ENCODE results near the gene CEP41. TPM values are rescaled to one million over a fixed set of nuclear protein-coding genes. Genes with fewer than 3 reads are reported as not detected.

CEP41 gene
- total and polyA plus RNA-seq, 2 of the 13 experiments (the other 11 are each of a cell fraction or from before 2014, with no cell fraction given) = 8.7 to 9.0 TPM

- TF ChIP-seq TFAP4 (IDR thresholded peaks at IDR 0.05; ENCODE audit: borderline replicate concordance, low read depth) = no peak
- TF ChIP-seq ZNF224 (CRISPR knock-in tag; IDR thresholded peaks at IDR 0.05) = no peak
- TF ChIP-seq HMGA1 (CRISPR knock-in tag; conservative IDR thresholded peaks at IDR 0.05) = no peak
- TF ChIP-seq HDAC2 (CRISPR knock-in tag; IDR thresholded peaks at IDR 0.05) = no peak
- TF ChIP-seq SSRP1 (CRISPR knock-in tag; IDR thresholded peaks at IDR 0.05) = no peak
- no peak for TF ChIP-seq TCF12 (IDR thresholded peaks at IDR 0.05)
- no peak for TF ChIP-seq TCF12 (CRISPR knock-in tag; IDR thresholded peaks at IDR 0.05)
- no peak for TF ChIP-seq PHF5A (CRISPR knock-in tag; IDR thresholded peaks at IDR 0.05; ENCODE audit: low read depth, unreplicated experiment)
- no peak for TF ChIP-seq RERE (CRISPR knock-in tag; IDR thresholded peaks at IDR 0.05; ENCODE audit: low read depth)
- no peak for TF ChIP-seq ZBTB49 (CRISPR knock-in tag; IDR thresholded peaks at IDR 0.05; ENCODE audit: borderline replicate concordance)
- TF ChIP-seq ZBTB7B (CRISPR knock-in tag; IDR thresholded peaks at IDR 0.05) = 0 out of 2 replicates have a peak, but pooled peaks have one; percentile 47
- TF ChIP-seq PHF8 (CRISPR knock-in tag; IDR thresholded peaks at IDR 0.05) = 0 out of 2 replicates have a peak, but pooled peaks have one; percentile 20
- no peak for TF ChIP-seq SIX4 (CRISPR knock-in tag; IDR thresholded peaks at IDR 0.05)
- no peak; the same call in 1 of the 2 replicates for TF ChIP-seq ZNF589 (CRISPR knock-in tag; conservative IDR thresholded peaks at IDR 0.05)
- no peak for TF ChIP-seq ZNF577 (CRISPR knock-in tag; IDR thresholded peaks at IDR 0.05; ENCODE audit: borderline replicate concordance, low read depth)
- no peak for TF ChIP-seq ZNF883 (CRISPR knock-in tag; IDR thresholded peaks at IDR 0.05; ENCODE audit: not compliant biosample characterization)
- peak; percentile 77 for TF ChIP-seq PRDM10 (CRISPR knock-in tag; IDR thresholded peaks at IDR 0.05; ENCODE audit: low read depth)
- TF ChIP-seq MTA3 (CRISPR knock-in tag; IDR thresholded peaks at IDR 0.05) = no peak
- TF ChIP-seq KAT8 (CRISPR knock-in tag; IDR thresholded peaks at IDR 0.05) = no peak
These were observed 71.6 kb downstream of the CEP41 start (continued) for GRCh38 chr7:130369110-130369711.

Data from HepG2 (cell line).